NCI-H146 (cell line): ENCODE results near the gene FERMT2.

ENCODE experiments used
- DNase-seq: peaks from one replicate; lab custom pipeline; 2025; lab: John Stamatoyannopoulos, UW

Gene FERMT2

DNA sequence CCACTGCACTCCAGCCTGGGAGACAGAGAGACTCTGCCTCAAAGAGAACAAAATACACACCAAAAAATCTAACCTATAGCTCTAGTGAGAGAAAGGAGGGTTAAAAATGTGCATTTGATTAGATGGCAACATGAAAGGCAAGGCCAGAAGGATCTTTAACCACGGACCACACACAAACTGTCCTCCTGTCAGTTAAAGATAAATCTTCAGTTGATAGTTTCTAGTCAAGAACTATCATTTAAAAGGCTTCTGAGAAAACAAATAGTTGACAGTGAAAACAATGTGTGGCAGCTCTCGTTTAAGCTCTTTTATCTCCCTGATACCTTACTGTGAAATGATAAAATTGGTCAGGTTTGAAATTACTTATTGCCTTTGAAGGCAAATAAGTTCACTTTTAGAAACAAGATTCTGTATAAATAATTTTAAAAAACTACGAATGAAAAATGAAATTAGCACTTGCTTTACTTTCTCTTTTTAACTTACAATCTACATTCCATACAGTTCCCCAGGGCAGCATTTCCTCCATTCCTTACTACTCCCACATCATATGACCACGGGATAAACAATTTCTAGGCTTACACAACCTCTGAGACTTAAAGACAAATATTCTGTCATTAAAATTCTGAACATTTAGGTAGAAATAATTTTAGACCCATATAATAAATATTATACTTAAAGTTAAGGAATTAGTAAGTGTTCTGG is 88.1 kb downstream of the FERMT2 start:
- DNase-seq: no peak

GRCh38 chr14:52861403-52861802 is 89.4 kb downstream of the FERMT2 start:
- DNase-seq: no peak

DNA sequence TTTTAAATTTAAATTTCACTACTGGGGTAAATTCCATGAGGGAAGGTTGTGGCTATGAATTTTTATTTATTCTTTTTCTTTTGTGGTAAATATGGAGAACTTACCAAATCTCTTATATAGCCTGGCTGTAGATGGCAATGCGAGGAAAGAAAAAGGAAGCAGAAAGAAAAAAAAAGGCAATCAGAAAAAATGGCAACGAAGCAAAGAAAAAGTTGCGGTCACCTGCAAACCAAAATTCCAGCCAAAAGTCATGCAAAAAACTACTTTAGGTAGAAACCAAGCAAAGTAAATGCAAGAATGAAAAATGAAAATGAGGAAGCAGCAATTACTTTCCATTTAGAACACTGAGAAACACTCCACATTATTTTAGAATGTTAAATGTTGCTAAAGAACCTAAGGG is 89.9 kb downstream of the FERMT2 start:
- DNase-seq: no peak

DNA sequence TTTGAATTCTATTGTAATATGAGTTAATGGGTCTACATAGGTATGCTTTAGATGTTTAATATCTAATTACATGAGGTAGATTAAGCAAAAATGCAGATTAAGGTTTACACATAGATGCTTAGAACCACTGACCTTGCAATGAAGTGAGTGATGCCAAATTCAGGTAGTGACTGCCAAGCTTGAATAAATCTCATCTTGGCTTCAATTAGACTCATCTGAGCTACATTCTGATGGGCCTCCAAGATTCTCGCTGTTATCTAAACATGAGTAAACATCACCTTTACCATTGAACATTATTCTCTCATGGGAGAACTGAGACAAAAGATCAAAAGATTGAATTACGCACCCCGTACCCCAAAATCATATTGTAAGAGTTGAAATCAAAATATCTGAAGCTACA is 90.6 kb downstream of the FERMT2 start:
- no peak for DNase-seq

DNA sequence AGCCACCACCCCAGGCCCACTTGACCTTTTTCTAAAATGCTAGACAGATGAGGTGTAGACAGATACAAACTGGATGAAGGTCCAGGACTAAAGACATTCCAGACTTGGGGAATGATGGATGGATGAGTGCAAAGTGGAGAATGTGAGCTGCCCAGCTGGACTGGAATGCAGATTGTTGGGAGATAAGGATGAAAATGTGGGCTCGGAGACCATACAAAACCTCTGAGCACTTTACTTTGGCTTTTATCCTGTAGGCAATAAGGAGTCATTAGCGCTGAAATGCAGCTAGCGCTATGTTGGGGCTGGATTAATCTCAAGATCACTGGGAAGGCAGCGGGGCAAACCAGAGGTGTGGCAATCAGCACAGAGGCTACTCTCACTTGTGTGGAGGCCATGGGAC is 94.7 kb downstream of the FERMT2 start:
- DNase-seq: no peak

DNA sequence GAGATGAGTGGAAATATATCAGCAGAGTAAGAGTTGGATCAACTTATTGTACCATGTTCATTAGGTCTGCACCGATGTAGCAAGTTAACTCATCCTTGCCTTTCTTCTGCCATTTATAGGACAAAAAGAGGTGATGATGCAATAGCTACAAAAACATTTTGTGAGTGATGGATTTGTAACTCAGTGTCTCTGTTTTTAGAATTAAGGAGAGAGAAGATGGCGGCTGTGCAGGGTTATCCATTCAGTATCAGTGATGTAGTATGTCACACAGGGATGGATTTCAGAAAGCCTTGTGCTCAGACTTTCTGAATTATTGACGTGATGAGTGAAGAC is 97.4 kb downstream of the FERMT2 start:
- DNase-seq: no peak

GRCh38 chr14:52852810-52853521 is 97.9 kb downstream of the FERMT2 start:
- peak; percentile 68 for DNase-seq

DNA sequence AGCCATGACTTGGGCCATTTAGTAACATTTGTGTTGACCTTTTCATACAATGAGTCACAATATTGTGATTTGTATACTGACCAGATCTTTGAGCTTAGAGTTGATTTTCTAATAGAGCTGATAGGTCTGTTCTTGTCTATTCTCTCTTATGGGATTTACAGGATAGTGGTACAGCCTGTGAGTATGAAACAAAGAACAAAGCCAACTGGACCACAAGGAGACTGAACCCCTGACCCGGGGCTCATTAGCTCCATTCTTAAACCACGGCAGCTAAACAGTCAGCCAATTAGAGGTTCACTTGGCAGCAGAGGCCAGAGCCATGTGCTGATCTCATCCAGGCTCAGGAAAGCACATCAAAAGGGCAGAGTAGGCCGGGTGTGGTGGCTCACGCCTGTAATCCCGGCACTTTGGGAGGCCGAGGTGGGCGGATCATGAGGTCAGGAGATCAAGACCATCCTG is 100.4 kb downstream of the FERMT2 start:
- no peak for DNase-seq

DNA sequence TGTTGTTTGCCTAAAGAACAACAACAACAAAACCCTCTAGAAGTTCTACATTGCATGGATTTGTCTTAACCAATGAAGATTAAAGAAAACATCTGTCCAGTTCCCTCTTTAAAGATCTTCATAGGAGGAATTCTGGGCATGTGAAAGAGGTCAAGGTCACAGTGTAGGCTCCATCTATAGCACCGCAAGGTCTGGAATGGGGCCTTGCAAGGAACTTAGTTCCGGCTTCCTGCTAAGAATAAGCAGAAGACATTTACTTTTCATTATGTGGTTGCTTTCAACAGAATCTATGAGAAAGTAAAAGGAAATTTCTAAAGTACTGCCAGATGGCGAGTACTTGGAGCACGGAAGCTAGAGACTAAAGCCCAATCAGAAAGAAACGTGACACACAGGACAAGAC is 102.2 kb downstream of the FERMT2 start:
- no peak for DNase-seq

- DNase-seq: no peak
Measured at GRCh38 chr14:52846591-52846990, 104.3 kb downstream of the FERMT2 start.

DNA sequence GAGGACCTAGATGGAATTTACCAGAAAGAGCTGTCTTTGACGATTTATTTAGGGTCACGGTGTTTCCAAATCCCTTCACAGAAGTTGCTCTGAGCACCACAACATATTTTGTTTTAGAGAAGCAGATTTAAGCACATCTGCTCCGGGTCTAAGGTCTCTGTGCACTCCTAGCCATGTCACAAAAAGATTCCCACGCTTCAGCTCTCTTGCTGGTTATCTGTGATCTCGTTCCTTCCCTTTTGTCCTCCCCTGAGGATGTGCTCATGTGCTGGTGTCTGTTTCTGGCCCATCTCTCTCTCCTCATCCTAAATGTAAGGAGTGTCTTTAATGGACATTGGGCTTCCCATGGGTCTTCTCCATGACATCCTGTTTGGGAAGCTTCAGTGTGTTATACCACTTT is 105.8 kb downstream of the FERMT2 start:
- no peak for DNase-seq

DNA sequence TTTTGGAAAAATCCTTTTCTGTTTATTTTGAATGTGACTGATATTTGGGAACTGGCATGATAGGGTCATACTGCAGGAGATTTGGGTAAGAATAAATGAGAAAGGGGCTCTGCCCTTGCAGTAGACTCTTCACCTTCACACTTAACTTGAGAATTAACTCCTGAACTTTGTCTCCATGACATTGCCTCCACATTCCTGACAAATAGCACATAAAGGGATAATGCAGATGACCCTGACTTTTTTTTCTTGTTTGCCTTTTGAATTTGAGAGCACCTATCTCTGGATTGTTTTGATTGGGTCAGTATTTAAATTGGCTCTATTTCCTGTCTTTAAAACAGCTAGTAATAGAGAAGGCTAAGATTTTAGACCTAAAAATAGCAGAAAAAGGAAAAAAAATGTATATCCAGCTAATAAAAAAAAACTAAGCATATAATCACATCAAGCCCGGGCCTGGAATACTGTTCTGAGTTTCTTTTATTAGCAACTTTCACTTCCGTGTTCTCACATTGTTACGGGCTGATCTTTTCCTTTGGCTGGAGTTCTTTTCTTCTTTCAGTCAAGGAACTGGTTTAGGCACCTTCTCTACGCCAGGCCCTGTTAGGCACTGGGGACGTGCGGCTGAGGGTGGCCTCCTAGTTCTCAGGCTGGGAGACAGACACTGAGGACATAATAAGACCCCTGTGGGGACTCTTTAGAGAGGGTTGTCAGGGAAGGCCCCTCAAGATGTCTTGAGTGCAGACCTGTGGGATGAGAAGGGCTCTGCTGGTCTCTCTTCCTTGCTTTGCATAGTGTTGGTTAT is 106.4 kb downstream of the FERMT2 start:
- DNase-seq: no peak

GRCh38 chr14:52840877-52841276 is 110.0 kb downstream of the FERMT2 start:
- no peak for DNase-seq

GRCh38 chr14:52837451-52837850 is 113.4 kb downstream of the FERMT2 start:
- DNase-seq: no peak

DNA sequence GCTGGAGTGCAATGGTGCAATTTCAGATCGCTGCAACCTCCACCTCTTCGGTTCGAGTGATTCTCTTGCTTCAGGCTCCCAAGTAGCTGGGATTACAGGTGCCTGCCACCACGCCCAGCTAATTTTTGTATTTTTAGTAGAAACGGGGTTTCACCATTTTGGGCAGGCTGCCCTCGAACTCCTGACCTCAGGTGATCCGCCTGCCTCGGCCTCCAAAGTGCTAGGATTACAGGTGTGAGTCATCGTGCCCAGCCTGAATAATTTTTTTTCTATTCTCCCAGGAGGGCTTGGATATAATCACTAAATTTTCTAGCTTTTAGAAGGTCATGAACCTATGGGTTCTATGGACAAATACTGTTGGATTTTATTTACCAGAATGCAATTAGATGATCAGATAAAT is 114.8 kb downstream of the FERMT2 start:
- DNase-seq: no peak

GRCh38 chr14:52835122-52835903 is 115.5 kb downstream of the FERMT2 start:
- DNase-seq: peak; percentile 78

DNA sequence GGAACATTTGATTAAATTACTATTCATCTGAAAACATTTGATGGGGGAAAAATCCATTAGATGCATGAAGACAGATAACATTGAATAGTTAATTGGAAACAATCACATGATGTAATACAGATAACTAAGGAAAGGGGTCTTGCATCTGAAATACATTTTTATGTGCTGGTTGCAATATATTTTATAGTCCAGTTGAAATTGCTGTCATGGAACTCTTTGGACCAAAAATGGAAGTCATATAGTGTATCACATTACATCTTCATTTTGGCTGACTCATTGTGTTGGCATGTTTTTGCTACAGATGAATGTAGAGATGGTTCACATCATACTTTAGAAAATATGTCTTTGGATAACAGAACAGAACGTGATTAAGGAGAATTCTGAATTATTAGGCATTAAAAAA is 116.4 kb downstream of the FERMT2 start:
- DNase-seq: no peak

DNA sequence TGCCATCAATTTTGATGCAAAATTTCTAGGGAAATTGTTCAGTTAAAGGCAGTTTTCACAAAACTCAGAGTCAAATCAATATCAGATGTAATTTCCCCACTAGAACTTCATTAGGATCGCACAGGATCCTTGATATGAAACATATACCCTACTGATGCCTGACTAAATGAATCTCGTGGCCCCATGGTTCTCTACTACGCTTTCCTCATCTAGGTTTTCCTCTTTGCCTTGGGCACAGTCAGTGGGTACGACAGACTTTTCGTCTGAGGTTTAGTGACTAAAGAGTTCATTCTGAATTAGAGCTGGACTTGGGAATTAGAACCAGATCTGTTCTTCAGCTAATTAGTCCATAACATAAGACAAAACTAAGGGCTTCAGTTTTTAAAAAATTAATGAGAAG is 117.0 kb downstream of the FERMT2 start:
- no peak for DNase-seq

DNA sequence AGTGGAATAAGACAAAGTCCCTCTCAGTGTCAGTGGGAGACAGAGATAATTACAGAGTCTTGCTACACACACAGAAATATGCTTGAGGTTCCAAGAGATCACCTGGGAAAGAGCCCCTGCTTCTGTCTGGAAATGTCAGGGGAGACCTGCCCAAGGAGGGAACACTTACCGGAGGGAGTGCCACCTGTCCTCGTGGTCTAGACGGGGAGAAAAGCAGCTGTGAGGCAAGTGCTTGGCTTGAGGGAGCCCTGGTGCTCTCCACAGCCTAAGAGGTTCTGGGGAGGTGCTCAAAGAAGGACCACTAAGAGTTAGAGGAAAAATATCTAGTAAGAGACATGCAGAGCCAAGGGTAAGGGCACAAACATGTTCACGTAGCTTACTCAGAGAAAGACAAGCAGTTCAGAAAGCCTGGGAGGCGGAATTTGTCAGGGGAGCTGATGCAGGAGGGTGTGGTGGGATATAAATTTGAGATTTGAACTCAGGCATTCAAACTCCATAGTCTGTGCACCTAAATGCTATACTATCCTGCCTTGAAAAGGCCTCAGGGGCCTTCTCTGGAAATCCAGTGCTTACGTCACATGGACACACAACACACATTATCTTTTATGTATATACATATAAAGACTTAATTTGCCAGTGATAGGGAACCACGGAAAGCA is 121.2 kb downstream of the FERMT2 start:
- DNase-seq: no peak

DNA sequence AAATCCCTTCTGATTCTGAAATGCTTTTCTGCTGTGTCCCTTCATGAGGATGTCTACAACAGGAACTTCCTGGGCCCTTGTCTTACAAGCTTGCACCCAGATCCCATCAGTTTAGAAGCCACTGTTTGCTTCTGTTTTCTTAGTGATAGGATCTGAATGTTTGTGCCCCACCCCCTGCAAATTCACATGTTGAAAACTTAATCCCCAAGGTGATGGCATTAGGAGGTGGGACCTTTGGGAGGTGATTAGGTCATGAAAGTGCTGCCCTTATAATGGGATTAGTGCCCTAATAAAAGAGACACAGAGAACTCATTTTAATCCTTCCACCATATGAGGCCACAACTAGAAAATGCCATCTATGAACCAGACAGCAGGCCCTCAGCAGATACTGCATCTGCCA is 123.4 kb downstream of the FERMT2 start:
- no peak for DNase-seq

GRCh38 chr14:52825085-52825484 is 125.8 kb downstream of the FERMT2 start:
- DNase-seq: no peak

- no peak for DNase-seq
Measured at GRCh38 chr14:52824462-52824861, 126.4 kb downstream of the FERMT2 start.
